ENCODE data around the gene SHQ1. TPM values are rescaled to one million over a fixed set of nuclear protein-coding genes. Genes with fewer than 3 reads are reported as not detected.
A peak's percentile ranks its signal among the peaks of the same experiment; 100 is the strongest.

Gene SHQ1
- total RNA-seq (2014; rRNA removed; shearing (Covaris generic)) = 28.9 and 32.0 TPM in 2 replicates

DNA sequence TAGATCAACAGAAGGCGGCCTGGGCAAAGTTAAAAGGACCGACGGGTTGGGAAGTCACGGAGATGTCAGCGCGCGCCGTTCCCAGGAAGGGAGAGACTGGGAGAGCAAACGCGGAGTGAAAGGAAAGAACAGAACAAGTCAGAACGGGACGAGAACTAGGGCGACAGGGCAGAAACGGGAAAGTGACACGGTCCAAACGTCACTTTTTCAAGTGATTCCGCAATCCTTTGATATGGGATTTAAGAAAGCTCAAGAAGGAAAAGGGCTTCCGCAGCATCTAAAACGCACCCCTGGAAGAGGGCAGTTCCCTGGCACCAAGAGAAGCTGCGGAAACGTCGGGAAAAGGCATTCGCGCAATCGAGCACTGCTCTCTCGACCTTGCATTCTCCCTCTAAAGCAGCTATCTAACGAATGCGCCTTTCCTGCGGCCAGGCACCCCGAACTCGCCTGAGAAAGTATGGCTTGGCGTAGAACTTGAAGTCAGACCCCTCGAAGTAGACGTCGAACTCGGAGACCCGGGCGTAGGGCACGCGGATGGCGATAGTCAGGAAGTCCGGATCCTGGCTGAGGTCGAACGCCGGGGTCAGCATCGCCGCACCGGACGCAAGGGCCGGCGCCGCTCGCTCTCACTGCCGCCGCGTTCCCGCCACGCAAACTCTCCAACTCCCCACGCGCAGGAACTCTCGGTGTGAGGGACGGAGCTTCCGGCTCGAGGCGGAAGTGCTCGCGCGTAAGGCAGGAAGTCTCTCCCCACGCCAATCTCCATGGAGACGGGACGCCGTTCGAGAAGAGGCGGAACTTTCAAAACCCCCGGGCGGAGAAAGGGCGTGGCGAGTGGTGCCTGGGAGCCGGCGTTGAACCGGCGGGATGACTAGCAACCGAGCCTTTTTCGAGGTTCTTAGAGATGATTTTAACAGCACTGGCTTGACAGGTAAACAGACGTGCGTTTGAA, at the start of gene SHQ1:
SHQ1 (minus strand) TSS at position 695 of the 952 bp plus-strand sequence; CDS start at position 590, 105 bp downstream.
- DNase-seq (ENCODE audit: low spot score) = peak; percentile 94
- in situ Hi-C loops (cut with HindIII; ENCODE audit: low sequenced_read_pairs) = no loop called here

DNA sequence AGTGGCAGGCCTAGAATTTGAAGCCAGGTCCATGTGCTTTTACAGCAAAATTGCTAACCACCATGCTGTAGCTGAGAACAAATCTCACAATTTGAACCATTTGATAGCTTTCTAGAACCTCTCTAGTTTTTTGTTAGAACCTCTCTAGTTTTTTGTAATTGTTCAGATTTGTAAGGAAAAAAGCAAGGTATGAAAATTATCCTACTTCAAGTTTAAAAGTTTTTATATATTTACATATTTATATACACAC, 49.4 kb upstream of the SHQ1 start:
- in situ Hi-C loops (cut with HindIII; ENCODE audit: low sequenced_read_pairs) = no loop called here

DNA sequence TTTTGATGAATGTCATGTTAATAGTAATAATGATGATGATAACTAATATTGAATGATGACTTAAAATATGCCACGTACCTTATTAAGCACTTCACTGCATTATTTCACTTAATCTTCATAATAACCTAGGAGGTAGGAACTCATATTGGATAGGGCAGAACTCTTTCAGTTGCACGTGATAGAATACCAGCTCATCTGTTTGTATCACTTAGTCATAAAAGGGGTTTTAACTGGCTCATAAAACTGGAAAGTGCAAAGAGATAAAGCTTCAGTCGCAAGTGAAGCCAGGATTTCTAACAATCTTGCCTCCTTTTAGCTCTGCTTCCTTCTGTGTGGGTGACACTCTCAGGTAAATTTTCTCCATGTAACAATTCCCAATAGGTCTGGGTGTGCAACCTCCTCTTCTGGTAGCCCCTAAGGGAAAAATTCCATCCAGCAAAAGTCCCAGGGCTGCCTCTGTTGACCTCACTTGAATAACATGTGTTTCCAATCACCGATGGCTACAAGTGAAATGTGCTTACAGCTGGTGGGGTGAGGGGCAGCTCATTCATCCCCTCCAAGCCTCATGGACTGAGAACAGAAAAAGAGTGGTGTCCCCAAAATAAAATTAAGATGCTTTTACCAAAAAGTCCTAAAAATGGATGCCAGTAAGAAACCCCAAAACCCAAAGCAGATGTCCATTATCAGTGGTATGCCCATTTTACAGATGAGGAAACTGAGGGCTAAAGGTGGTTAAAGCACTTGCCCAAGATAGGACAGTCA, 48.9 kb upstream of the SHQ1 start:
- no peak for DNase-seq (ENCODE audit: low spot score)
- in situ Hi-C loops (cut with HindIII; ENCODE audit: low sequenced_read_pairs) = no loop called here

More for the DNA sequence above, 49.4 kb upstream of the SHQ1 start:
- no peak for DNase-seq (ENCODE audit: low spot score)

DNA sequence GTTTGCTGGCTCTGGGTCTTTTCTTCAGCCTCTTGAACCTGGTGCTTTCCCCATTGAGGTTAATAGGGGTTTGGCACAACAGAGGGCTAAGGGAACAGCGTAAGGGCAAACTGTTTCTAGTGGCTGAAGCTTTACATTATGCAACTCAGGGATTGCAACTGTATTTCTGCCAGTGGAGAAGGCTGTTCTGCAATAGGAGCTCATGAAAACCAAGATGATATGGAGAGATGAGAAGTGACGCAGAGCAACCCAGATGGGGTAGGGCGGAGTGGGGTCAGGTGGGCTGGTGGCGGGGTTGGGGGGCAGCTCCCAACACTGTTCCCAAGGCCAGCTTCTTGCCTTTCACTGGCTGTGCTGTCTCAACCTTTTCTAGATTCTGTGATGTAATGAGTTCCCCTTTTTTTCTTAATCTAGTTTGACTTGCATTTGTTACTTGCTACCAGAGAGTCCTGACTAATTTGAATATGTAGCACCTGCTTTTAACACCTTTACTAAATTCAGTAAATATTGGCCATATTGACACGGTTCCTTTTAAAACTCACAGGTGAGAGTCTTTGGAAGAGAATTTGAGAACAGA, 46.8 kb upstream of the SHQ1 start:
- in situ Hi-C loops (cut with HindIII; ENCODE audit: low sequenced_read_pairs) = no loop called here

DNA sequence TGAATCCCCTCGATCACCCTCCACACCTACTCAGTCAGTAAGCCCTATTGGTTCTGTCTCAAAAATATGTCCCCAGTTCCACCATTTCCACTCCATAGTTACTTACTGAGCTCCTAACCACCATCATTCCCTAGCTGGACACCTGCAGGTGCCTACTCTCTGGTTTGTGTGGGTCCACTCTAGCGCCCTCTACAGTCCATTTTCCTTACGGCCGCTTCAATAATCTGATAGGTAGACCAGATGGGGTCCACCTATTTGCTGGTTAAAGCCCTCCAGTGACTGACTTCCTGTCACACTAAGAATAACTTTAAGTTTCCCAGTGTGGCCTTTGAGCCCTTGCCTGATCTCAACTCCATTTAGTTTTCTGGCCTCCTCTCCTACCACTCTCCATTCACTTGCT, 44.6 kb upstream of the SHQ1 start:
- DNase-seq (ENCODE audit: low spot score) = no peak
- in situ Hi-C loops (cut with HindIII; ENCODE audit: low sequenced_read_pairs) = no loop called here

More for the DNA sequence above, 46.8 kb upstream of the SHQ1 start:
- no peak for DNase-seq (ENCODE audit: low spot score)

DNA sequence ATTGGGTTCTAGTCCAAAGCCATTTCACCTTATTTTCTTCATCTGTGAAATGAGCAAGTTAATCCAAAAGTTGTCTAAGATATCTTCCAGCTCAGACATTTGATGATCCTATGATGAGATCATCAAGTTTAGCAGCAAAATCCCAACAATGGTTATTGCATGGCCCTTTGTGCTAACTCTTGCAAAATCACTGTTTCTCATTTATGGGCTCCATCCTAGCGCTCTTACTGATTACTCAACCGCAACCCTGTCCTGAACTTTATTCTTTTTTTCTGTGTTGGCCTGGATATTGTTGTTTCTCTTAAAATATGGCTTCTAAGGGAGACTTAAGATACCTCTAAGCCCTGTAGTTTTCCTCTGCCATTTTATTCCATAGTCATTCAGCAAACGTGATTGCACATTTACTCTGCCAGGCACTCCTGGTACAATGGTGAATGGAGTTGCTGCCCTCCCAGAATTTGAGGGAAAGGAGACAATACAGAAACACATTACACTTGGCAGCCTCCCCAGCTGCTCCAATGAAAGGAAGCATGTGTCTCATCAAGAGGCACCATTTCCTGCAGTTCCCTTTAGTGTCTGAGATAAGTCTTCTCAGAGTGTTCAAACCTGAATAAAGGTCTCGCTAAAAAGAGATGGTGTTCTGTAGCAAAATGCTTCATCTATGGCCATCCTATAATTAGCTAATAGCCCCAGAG, 44.0 kb upstream of the SHQ1 start:
- in situ Hi-C loops (cut with HindIII; ENCODE audit: low sequenced_read_pairs) = no loop called here
- DNase-seq (ENCODE audit: low spot score) = no peak

DNA sequence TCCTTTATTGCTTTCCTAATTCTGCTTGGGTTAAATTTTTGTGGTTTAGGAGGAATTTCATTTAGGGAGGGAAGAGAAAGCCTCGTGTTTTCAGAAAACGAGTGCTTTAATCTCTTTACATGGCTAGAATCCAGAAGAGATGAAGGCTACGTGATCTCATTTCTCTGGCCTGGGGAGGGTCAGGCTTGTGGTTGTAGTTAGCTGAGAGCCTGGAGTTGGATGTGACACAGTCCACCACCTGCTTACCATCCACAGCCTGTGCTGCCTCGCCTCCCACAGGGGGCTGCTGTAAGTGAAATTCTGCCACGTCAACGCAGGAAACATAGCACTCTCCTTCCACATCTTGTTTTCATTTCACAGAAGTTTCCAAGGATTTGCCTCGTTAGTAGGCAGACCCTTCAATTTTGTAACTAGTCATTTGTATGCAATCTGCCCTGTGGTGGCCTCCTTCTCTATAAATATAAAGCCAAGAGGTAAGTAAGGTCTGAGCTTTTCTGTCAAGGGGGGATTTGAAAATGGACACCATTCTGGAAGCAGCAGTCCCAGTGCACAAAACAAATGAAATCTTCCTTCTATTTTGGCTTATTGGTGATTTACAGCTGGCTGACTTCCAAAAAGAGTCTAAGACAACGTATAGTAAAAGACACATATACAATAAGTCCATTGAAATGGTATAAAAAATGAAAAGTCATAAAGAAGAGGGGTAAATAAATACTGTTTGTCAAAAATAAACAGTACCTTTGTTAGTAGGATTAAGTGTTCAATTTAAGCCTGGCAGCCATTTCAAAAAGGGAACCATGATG, 43.0 kb upstream of the SHQ1 start:
- no peak for DNase-seq (ENCODE audit: low spot score)
- in situ Hi-C loops (cut with HindIII; ENCODE audit: low sequenced_read_pairs) = no loop called here

DNA sequence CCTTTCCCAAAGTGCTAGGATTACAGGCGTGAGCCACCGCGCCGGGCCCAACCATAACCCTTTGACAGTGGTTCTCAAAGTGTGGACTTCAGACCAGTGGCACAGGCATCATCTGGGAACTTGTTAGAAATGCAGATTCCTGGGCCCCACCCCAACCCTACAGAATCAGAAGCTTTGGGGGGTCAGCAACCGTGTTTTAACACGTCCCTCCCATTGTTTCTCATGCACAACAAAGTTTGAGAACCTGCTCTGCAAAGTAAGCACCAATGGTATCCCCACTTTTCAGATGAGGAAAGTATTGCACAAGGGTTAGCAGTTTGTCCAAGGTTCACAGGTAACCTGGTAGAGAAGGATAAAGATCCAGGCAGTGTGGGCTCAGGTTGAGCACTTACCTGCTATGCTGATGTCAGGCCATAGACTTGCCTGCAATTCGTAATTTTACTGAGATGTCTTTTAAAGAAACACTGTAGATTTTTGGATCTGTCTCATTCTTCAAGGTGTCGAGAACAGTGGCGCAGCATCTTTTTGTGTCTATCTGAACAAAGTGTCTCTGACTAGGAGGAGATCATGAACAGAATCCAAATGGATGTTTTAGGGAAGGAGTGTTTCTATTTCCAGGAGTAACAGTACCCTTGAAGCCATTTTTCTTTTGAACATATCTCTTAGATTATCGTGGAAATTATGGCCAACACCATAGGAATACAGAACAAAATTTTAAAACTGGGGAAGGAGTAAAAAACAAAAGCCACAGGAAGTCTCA, 42.1 kb upstream of the SHQ1 start:
- no peak for DNase-seq (ENCODE audit: low spot score)
- in situ Hi-C loops (cut with HindIII; ENCODE audit: low sequenced_read_pairs) = no loop called here

DNA sequence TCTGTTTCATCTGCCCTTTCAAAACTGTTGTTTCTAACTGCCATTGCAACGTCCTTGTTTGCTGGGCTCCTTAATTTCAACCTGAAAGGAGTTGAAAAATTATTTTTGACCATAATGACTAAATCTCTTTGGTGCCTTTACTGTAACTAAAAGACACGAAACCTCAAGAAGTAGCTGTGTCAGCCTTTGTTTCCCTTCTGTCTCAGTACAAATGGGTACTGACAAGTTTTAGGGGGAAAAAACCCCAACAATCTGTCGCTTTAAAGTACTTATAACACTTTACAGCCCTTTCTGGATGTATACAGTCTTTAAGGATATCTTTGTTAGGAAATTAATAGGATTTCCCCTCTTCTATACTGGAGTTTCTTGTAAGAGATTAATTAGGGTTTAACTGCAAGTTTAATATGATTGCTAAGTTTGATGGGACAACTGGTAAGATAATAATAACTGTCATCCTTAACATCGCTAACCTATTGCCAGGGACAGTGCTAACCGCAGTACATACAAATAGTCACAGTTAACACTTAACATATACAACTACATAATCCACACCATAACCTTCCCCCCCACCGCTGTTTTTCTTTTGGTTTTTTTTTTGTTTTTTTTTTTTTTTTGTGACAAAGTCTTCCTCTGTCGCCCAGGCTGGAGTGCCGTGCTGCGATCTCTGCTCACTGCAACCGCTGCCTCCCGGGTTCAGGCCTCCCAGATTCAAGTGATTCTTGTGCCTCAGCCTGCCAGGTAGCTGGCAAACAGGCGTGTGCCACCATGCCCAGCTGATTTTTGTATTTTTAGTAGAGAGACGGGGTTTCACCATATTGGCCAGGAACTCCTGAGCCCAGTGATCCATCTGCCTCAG, 41.3 kb upstream of the SHQ1 start:
- in situ Hi-C loops (cut with HindIII; ENCODE audit: low sequenced_read_pairs) = no loop called here
- DNase-seq (ENCODE audit: low spot score) = no peak

DNA sequence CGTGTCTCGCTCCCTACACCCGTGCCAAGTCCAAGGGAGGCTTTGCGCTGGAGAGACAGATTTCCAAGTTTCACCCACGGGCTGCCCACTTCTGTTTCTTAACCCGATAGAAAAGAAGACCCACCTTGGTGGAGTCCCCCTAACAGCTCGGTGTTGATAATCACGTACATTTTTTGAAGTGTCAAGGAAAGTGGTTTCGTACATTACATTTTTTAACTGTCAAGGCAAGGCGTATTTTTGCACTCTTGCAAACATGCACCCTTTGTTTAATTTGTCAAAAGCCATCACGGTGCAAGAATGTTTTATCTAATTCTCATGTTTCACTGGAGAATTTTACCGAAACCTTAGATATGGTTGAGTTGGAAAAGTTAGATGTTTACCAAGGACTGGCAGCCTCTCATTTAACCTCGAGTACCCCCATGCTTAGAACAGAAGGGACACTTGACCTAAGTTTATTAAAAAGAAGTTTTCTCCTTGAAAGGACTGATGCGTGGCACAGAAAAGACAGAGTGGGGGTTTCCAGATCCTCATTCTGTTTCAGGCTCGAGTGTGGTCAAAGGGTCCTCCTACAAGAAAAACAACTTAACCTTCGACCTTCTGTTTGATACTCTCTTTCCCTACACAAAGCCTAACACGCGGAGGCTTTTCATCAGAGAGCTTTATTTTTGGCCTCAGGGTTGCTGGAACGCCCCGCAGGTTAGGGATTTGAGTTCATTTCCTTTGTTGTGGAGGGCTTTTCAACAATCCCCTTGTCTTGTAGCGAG, 40.5 kb upstream of the SHQ1 start:
- DNase-seq (ENCODE audit: low spot score) = peak; percentile 20
- in situ Hi-C loops (cut with HindIII; ENCODE audit: low sequenced_read_pairs) = no loop called here

DNA sequence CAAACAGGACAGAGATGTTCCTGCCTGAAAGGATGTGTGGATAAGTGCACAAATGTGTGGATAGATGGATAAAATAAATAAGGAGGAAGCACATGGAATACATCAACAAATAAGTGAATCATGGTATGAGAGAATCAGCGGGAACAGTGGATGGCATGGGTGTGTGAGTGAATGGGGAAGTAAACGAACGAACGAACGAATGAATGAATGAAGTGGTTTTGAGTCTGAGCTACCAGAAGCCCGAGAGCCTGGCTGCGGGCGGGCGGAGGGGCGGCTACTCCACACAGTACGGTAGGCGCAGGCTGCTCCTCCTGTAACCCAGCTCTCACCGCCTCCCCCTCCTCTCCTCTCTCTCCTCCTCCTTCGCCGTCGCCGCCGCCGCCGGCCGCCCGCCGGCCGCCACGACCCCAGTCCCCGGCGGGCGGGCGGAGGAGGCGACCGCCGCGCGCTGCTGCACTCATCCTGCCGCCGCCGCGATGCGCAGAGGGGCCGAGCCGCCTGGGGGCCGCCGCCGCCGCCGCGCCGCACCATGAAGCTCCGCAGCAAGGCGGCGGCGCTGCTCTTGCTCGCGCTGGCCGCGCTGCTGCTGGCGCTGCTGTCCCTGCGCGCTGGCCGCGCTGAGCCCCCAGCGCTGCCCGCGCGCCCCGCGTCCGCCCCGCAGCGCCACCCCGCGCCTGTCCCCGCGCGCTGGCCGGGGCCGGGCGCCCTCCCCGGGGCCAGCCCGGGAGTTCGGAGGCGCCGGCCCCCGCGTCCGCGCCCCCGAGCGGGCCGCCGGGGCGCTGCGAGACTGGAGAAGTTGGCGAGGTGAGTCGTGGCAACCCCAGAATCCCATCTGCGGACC, 39.7 kb upstream of the SHQ1 start, which contains the start of gene GXYLT2:
GXYLT2 (plus strand) TSS at position 342 of the 841 bp plus-strand sequence; CDS start at position 530, 188 bp downstream.
- DNase-seq (ENCODE audit: low spot score) = peak; percentile 46
- in situ Hi-C loops (cut with HindIII; ENCODE audit: low sequenced_read_pairs) = no loop called here

DNA sequence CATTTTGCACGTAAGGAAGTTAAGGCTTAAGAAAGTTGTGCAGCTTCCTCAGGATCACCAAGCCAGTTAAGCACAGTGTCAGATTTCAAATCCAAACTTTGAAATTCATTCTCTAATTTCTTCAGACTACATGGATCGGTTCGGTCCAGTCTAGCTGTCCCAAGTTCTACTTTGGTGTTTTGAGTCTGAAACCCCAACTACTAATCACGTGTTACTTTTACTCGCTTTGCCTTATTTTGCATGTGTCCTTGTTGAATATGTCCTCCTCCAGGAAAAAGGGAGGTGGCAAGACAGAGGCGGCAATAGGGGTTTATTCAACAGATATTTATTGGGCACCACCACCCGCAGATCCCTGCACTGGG, 39.1 kb upstream of the SHQ1 start:
- in situ Hi-C loops (cut with HindIII; ENCODE audit: low sequenced_read_pairs) = no loop called here

DNA sequence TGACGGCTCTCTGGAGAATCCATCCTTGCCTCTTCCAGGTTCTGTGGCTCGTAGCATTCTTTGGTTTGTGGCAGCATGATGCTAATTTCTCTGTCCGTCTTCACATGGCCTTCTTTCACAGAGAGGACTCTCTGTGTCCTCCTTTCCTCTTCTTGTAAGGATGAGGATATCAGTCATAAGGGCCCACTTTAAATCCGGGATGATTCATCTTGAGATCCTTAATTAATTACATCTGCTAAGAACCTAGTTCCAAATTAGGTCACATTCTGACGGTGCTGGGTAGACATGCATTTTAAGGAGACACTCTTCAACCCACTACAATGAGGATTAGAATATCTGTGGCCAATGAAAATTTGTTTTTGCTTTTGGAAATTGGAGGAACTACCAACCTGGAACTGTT, 23.9 kb upstream of the SHQ1 start:
- no peak for DNase-seq (ENCODE audit: low spot score)
- in situ Hi-C loops (cut with HindIII; ENCODE audit: low sequenced_read_pairs) = no loop called here

More for the DNA sequence above, 39.1 kb upstream of the SHQ1 start:
- no peak for DNase-seq (ENCODE audit: low spot score)

DNA sequence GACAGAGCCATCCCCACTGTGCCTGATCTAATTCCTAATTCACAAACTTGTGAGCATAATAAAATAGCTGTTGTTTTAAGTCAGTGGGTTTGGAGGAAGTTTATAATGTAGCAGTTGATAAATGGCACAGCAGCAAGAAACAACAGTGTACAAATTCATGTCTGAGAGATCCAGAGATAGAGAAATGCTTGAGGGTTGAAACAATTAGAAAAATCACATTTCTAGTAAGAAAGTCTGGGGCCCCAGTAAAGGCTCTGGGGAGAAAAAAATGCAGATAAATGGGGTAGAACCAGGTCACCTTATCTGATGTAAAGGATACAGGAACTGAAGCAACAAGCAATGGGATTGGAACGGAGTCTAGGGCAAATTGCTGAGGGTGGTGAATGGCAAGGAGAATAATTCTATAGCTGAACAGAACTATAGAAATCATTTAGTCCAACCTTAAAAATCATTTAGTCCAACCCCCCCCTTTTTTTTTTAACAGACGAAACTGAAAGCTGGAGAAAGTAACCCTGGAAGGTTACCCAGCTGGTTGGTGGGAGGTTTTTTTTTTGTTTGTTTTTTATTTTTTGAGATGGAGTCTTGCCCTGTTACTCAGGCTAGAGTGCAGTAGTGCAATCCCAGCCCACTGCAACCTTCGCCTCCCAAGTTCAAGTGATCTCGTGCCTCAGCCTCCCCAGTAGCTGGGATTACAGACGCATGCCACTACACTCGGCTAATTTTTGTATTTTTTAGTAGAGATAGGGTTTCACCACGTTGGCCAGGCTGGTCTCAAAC, 14.3 kb upstream of the SHQ1 start:
- no peak for DNase-seq (ENCODE audit: low spot score)
- in situ Hi-C loops (cut with HindIII; ENCODE audit: low sequenced_read_pairs) = no loop called here

DNA sequence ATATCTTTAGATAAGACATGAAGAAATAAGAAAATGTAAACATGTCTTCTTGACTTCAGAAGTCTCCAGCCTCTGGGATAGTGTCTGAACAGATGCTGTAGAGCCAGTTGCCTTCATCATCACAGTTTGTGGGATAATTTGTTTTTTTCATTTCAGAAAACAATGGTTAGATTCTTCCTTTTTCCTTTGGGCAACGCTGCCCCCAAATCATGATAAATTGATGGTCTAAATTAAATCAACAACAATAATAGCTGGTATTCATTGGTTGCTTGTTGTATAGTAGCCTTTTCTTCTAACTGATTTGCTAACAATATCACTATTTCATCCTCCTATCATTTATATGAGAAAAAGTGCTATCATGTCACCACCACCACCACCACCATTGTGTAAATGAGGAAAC, 12.6 kb upstream of the SHQ1 start:
- DNase-seq (ENCODE audit: low spot score) = no peak
- in situ Hi-C loops (cut with HindIII; ENCODE audit: low sequenced_read_pairs) = no loop called here

Measured in G401 (cell line).